ENCODE data around the gene F8. TPM values are rescaled to one million over a fixed set of nuclear protein-coding genes. Genes with fewer than 3 reads are reported as not detected.

The F8 gene
- total RNA-seq (10 to 100 TPM; 34.7 to 98.8 (median 56.3) TPM), polyA plus RNA-seq (72.9 TPM)
- long read RNA-seq, donor 1, transcript F8-201 (5 exons, 2,620 nt) = major isoform, 10 of 122 reads
- long read RNA-seq, donor 1, partial matches to known transcripts = 85 of 122 reads
- long read RNA-seq, donor 1, other reads (novel, unspliced or antisense) = 26 of 122 reads
- long read RNA-seq, donor 2, partial matches to known transcripts = 2 of 10 reads
- long read RNA-seq, donor 2, other reads (novel, unspliced or antisense) = 5 of 10 reads
- long read RNA-seq, donor 3, transcript F8-201 (5 exons, 2,620 nt) = major isoform, 13 of 223 reads
- long read RNA-seq, donor 3, partial matches to known transcripts = 169 of 223 reads
- long read RNA-seq, donor 3, other reads (novel, unspliced or antisense) = 41 of 223 reads
- long read RNA-seq, donor 4, partial matches to known transcripts = 6 of 12 reads
- long read RNA-seq, donor 4, other reads (novel, unspliced or antisense) = 3 of 12 reads

GRCh38 chrX:155022585-155022984, at the start of gene F8:
Gene F8, minus strand, starts transcription at chrX:155022723. Its CDS starts 171 bp downstream, at chrX:155022552.
- intact Hi-C loops (cut with DNase I) = no loop called here

DNA sequence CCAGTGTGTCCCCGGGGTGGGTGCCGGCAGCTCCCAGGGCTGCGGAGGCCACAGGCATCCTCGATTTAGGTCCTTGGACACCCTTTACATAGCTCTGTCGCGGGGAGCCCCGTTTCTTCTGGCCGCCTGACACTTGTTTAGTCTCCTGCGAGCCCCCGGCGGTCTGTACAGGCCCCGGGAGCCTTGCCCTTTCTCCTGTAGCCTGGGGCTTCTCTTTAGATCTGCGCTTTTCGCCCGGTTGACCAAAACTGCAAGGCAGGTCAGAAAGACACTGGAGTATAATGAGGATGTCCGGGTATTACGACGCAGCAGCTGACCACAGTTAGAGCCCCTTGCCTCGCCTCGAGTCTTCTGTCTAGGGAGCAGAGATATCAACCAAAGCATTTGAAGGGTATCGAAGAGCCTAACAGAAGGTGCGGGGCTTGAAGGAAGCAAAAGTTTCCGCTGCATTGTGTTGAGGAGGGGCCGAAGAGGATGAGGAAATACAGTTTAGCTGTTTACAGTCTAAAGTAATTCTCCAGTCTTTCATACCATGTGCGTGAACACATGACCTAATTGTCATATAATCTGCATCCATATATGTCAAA, 49.3 kb upstream of the F8 start:
- DNase-seq (peak in 2 of 3 donors; percentile 58 to 64), ATAC-seq (no peak)
- Histone ChIP-seq H3K4me1 (ENCODE audit: control insufficient read depth, insufficient read depth, low read length) (no peaks in the 10 kb centered on the region), H3K4me3 (ENCODE audit: low read length) (peak overlapping the region; percentile 80), H3K27ac (ENCODE audit: low read length) (peak overlapping the region; percentile 19), H3K9me3 (ENCODE audit: control insufficient read depth, low read length) (no peaks in the 10 kb centered on the region), H3K27me3 (ENCODE audit: control insufficient read depth, insufficient read depth) (no peaks in the 10 kb centered on the region)
- intact Hi-C loops (cut with DNase I) = no loop called here
- 1% methylated on average over 25 of the region's 25 CpGs for WGBS

More at GRCh38 chrX:155022585-155022984, at the start of gene F8:
- Histone ChIP-seq H3K4me3 (ENCODE audit: low read length) (peak within 1 kb of the TSS; percentile 76), H3K9me3 (ENCODE audit: control insufficient read depth, low read length) (no peaks in the 10 kb centered on the region), H3K4me1 (ENCODE audit: control insufficient read depth, insufficient read depth, low read length) (no peaks in the 10 kb centered on the region), H3K27ac (ENCODE audit: low read length) (peak within 1 kb of the TSS; percentile 36), H3K27me3 (ENCODE audit: control insufficient read depth, insufficient read depth) (no peaks in the 10 kb centered on the region)
- DNase-seq = no peak
- ATAC-seq = no peak
- 0% methylated on average over 1 of the region's 1 CpG for WGBS

GRCh38 chrX:155070975-155071693, 48.6 kb upstream of the F8 start, which contains the start of the genes BRCC3, CMC4 and MTCP1:
Gene BRCC3, plus strand, starts transcription at chrX:155071508. Its CDS starts 20 bp downstream, at chrX:155071528.
Gene CMC4, minus strand, starts transcription at chrX:155071136. Its CDS starts 7,113 bp downstream, at chrX:155064023.
Gene MTCP1, minus strand, starts transcription at chrX:155071136. Its CDS starts 5,126 bp downstream, at chrX:155066010.
- Histone ChIP-seq H3K27ac (ENCODE audit: low read length) (peak within 1 kb of the TSS; percentile 98), H3K27me3 (ENCODE audit: control insufficient read depth, insufficient read depth) (no peaks in the 10 kb centered on the region), H3K4me1 (ENCODE audit: control insufficient read depth, insufficient read depth, low read length) (no peaks in the 10 kb centered on the region), H3K9me3 (ENCODE audit: control insufficient read depth, low read length) (no peaks in the 10 kb centered on the region), H3K4me3 (ENCODE audit: low read length) (peak within 1 kb of the TSS; percentile 80)
- DNase-seq (peak; percentile 81 to 93 (median 92)), ATAC-seq (peak; percentile 97 to 98)
- WGBS = 0% methylated on average over 66 of the region's 81 CpGs
- intact Hi-C loops (cut with DNase I) = no loop called here

DNA sequence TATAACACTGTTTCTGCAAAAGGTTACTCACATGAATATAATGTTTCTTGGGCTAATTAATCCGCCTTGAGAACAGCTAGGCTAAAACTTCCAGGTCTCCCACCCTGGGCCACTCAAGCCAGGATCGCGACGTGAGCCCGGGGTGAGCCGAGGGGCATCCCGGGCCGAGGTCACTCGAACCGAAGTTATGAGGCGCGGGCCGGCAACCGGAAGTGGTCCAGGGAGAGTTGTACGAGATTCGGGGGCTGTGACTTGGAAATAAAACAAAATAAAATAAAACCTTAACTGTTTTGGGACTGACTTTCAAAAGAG, 48.1 kb upstream of the F8 start:
- no peaks in the 10 kb centered on the region for H3K9me3 ChIP-seq (ENCODE audit: control insufficient read depth, low read length)
- WGBS = 0% methylated on average over 16 of the region's 16 CpGs
- ATAC-seq = peak; percentile 31 to 36
- H3K27ac ChIP-seq (ENCODE audit: low read length) = peak overlapping the region; percentile 98
- H3K4me3 ChIP-seq (ENCODE audit: low read length) = peak overlapping the region; percentile 80
- no peaks in the 10 kb centered on the region for H3K27me3 ChIP-seq (ENCODE audit: control insufficient read depth, insufficient read depth)
- intact Hi-C loops (cut with DNase I) = no loop called here
- H3K4me1 ChIP-seq (ENCODE audit: control insufficient read depth, insufficient read depth, low read length) = no peaks in the 10 kb centered on the region
- DNase-seq = no peak

- H3K4me3 ChIP-seq (ENCODE audit: low read length) = peak overlapping the region; percentile 80
- H3K4me1 ChIP-seq (ENCODE audit: control insufficient read depth, insufficient read depth, low read length) = no peaks in the 10 kb centered on the region
- H3K9me3 ChIP-seq (ENCODE audit: control insufficient read depth, low read length) = no peaks in the 10 kb centered on the region
- DNase-seq (no peak), ATAC-seq (no peak)
- intact Hi-C loops (cut with DNase I) = no loop called here
- peak overlapping the region; percentile 19 for H3K27ac ChIP-seq (ENCODE audit: low read length)
- no peaks in the 10 kb centered on the region for H3K27me3 ChIP-seq (ENCODE audit: control insufficient read depth, insufficient read depth)
- WGBS = 9% methylated on average over 12 of the region's 12 CpGs
Measured at GRCh38 chrX:155070038-155070437, 47.5 kb upstream of the F8 start.

DNA sequence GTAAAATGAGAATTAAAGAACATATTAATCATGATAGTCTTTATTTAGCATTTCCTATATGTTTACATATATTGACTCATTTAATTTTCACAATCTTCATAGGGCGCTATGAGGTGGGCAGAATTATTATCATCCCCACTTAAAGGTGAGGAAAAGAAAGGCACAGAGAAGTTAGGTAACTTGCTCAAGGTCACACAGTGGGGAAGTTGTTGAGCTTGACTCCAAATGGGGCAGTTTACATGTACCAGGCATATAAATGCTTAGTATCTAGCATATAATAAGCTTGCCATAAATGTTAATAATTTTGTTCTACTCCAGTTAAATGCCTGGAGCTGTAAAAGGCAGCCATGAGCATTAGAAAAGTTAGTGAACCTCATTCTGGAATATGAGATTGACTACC, 46.9 kb upstream of the F8 start:
- intact Hi-C loops (cut with DNase I) = loop anchor here in 1 of 4 donors (10.0 kb wide), 1 partner anchor 85 kb away; no protein-coding TSS in a partner anchor
- Histone ChIP-seq H3K4me1 (ENCODE audit: control insufficient read depth, insufficient read depth, low read length) (no peaks in the 10 kb centered on the region), H3K9me3 (ENCODE audit: control insufficient read depth, low read length) (no peaks in the 10 kb centered on the region), H3K4me3 (ENCODE audit: low read length) (peak overlapping the region; percentile 80), H3K27ac (ENCODE audit: low read length) (no peak overlapping the region), H3K27me3 (ENCODE audit: control insufficient read depth, insufficient read depth) (no peaks in the 10 kb centered on the region)
- ATAC-seq (no peak), DNase-seq (no peak)
- WGBS = 97% methylated on average over 1 of the region's 1 CpG

DNA sequence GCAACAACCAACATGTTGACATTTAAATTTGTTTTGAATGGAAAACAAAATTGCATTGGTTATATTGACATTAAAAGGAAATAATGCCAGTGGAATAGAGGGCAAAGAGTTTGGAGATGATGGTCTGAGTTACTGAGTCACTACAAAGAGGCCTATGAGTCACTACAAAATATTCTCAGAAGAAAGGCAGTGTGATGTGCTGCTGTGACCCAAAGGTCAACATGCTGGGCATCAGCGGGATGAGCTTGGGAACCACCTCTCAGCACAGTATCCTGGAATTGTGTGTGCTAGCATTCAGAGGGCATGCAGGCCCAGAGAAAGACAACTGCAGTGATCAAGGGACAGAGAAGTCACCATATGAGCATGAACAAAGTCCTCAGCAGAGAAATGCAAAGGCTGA, 45.6 kb upstream of the F8 start:
- H3K9me3 ChIP-seq (ENCODE audit: control insufficient read depth, low read length) = no peaks in the 10 kb centered on the region
- H3K4me3 ChIP-seq (ENCODE audit: low read length) = no peak overlapping the region
- no peaks in the 10 kb centered on the region for H3K27me3 ChIP-seq (ENCODE audit: control insufficient read depth, insufficient read depth)
- ATAC-seq (no peak), DNase-seq (no peak)
- H3K4me1 ChIP-seq (ENCODE audit: control insufficient read depth, insufficient read depth, low read length) = no peaks in the 10 kb centered on the region
- peak overlapping the region; percentile 71 for H3K27ac ChIP-seq (ENCODE audit: low read length)
- intact Hi-C loops (cut with DNase I) = loop anchor here in 1 of 4 donors (10.0 kb wide), 1 partner anchor 83 kb away; no protein-coding TSS in a partner anchor
- 44% methylated on average over 1 of the region's 1 CpG for WGBS

GRCh38 chrX:155065035-155065734, 42.7 kb upstream of the F8 start:
- H3K4me3 ChIP-seq (ENCODE audit: low read length) = no peak overlapping the region
- no peak for ATAC-seq
- H3K27ac ChIP-seq (ENCODE audit: low read length) = no peak overlapping the region
- H3K27me3 ChIP-seq (ENCODE audit: control insufficient read depth, insufficient read depth) = no peaks in the 10 kb centered on the region
- intact Hi-C loops (cut with DNase I) = loop anchor here in 1 of 4 donors (10.0 kb wide), 1 partner anchor 80 kb away; no protein-coding TSS in a partner anchor
- H3K4me1 ChIP-seq (ENCODE audit: control insufficient read depth, insufficient read depth, low read length) = no peaks in the 10 kb centered on the region
- 93% methylated on average over 8 of the region's 8 CpGs for WGBS
- no peak for DNase-seq
- no peaks in the 10 kb centered on the region for H3K9me3 ChIP-seq (ENCODE audit: control insufficient read depth, low read length)

GRCh38 chrX:155061760-155062159, 39.2 kb upstream of the F8 start:
- no peaks in the 10 kb centered on the region for H3K9me3 ChIP-seq (ENCODE audit: control insufficient read depth, low read length)
- no peaks in the 10 kb centered on the region for H3K27me3 ChIP-seq (ENCODE audit: control insufficient read depth, insufficient read depth)
- intact Hi-C loops (cut with DNase I) = loop anchor here in 1 of 4 donors (10.0 kb wide), 1 partner anchor 77 kb away; no protein-coding TSS in a partner anchor
- ATAC-seq (no peak), DNase-seq (no peak)
- peaks cover 2% of the 10 kb centered on the region for H3K4me1 ChIP-seq (ENCODE audit: control insufficient read depth, insufficient read depth, low read length)
- WGBS = 47% methylated on average over 4 of the region's 4 CpGs
- H3K4me3 ChIP-seq (ENCODE audit: low read length) = no peak overlapping the region
- no peak overlapping the region for H3K27ac ChIP-seq (ENCODE audit: low read length)

All from right cardiac atrium (tissue), 5 donors.